ENCODE data around the gene CFP.
"Not testable (repeated sequence)": the region's sequence is repeated elsewhere in the genome, so short reads cannot be mapped to it uniquely, and the experiment has no call there.

The CFP gene

DNA sequence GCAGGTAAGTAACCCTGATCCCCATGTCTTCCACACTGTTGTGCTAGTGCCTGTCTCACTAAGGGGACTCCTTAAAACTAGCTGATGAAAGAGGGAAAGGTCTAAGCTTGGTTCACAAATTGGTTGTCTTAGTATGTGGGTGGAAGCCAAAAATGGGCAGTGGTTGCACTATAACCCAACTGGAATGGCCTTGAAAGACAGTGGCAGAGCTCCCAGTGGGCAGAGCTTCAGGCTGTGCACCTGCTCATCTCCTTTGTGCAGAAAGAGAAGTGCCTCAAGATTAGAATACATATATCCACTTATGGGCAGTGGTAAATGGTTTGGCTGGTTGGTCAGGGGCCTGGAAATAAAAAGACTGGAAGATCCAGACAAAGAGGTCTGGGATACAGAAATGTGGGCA is 17.3 kb downstream of the CFP start:
- no peak for DNase-seq (ENCODE audit: low read depth in 1 of 2, low spot score in 1 of 2)
- TF ChIP-seq JUND (IDR thresholded peaks at IDR 0.05; ENCODE audit: low read depth): no peak
- in situ Hi-C loops (cut with HindIII; ENCODE audit: low pct_unique_long_range_greater_than_20kb, low sequenced_read_pairs): no loop called here

DNA sequence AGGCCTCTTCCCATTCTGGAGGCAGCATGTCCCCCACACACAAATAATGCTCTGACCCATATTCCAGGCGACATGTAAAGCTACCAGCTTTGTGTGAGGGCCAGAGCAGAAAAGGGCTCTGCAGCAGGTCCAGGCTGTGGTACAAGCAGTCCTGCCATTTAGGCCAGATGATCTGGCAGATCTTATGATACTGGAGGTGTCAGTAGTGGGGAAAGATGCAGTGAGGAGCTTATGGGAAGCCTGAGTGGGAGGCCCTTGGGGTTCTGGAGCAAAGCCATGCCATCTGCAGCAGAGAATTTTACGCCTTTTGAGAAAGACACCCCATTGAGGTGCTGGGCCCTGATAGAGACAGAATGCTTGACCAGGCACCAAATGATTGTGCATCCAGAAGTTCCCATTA is 17.8 kb downstream of the CFP start:
- in situ Hi-C loops (cut with HindIII; ENCODE audit: low pct_unique_long_range_greater_than_20kb, low sequenced_read_pairs): no loop called here
- no peak for DNase-seq (ENCODE audit: low read depth in 1 of 2, low spot score in 1 of 2)
- no peak for TF ChIP-seq JUND (IDR thresholded peaks at IDR 0.05; ENCODE audit: low read depth)

DNA sequence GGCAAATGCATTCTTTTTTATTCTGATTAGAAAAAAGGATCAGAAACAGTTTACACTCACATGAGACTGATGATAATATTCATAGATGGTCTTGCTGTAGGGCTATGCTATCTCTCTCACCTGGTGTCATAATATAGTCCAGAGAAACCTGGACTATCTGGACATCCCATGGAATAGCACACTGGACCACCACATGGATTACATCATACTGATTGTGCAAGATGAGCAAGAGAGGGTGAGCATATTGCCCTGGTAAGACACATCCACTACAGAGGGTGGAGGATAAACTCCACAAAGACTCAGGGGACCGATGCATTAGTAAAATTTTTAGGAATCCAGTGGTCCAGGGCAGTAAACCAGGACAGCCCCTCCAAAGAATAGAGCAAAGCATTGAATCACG is 18.2 kb downstream of the CFP start:
- TF ChIP-seq JUND (IDR thresholded peaks at IDR 0.05; ENCODE audit: low read depth): no peak
- no peak for DNase-seq (ENCODE audit: low read depth in 1 of 2, low spot score in 1 of 2)
- in situ Hi-C loops (cut with HindIII; ENCODE audit: low pct_unique_long_range_greater_than_20kb, low sequenced_read_pairs): no loop called here

DNA sequence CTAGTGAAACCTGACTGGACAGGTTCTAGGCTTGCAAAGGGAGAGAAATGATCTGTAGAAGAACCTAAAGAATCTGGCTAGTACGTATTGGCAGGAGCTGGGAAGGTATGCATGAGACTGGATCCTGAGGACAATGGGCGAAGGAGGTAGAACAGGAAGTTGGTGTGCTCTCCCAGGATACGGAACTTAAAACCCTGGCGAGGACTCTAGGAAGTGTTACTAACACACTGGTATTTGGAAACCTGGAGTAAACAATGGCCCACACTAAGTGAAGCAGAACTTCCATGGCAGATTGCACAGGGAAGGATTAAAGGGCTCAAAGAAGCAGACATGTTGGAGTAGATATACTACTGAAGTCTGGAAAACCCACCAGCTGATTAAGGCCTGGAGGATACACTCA is 19.2 kb downstream of the CFP start:
- no peak for TF ChIP-seq JUND (IDR thresholded peaks at IDR 0.05; ENCODE audit: low read depth)
- in situ Hi-C loops (cut with HindIII; ENCODE audit: low pct_unique_long_range_greater_than_20kb, low sequenced_read_pairs): no loop called here
- no peak for DNase-seq (ENCODE audit: low read depth in 1 of 2, low spot score in 1 of 2)

DNA sequence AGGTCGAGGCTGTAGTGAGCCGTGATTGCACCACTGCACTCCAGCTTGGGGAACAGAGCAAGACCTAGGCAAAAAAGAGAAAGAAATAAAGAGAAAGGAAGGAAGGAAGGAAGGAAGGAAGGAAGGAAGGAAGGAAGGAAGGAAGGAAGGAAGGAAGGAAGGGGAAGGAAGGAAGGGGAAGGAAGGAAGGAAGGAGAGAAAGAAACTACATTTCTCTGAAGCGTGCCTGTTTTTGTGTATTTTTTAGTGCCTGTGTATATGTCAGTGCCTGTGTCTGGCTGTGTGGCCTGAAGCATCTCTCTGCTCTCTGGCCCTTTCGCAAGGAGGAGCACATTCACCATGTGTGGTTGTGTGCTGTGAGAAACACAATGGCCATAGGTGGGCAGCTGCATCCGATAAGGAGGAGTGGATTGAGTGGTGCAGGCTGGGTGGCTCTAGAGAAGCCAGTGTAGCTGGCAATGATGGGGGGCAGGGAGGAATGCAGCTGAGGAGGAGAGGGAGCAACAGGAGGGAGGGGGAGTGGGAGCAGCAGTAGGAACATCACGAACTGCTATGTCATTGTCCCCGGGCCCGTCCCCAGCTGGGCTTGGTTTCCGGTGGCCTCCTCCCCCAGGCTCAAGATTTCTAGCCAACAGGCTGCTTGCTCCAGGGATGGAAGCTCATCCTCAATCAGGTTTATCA is 21.5 kb downstream of the CFP start:
- in situ Hi-C loops (cut with HindIII; ENCODE audit: low pct_unique_long_range_greater_than_20kb, low sequenced_read_pairs): no loop called here
- no peak for TF ChIP-seq JUND (IDR thresholded peaks at IDR 0.05; ENCODE audit: low read depth)
- no peak for DNase-seq (ENCODE audit: low read depth in 1 of 2, low spot score in 1 of 2)

DNA sequence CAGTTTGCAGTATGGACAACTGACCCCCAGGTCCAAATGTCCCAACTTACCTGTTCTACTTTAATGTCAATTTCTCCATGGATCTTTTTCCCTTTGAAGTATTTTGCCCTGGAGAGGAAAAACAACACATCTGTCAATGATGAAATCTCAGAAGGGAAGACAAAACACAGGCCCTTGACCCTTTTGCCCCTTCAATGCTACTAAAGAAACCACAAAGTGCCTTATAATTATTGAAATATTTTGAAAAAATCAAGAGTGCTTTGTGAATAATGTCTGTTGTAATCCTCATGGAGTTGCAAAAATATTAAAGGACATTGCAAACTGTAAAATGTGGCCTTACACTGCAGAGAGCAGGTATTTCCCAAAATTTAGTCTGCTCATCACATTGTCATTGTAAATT is 22.6 kb downstream of the CFP start:
- DNase-seq (ENCODE audit: low read depth in 1 of 2, low spot score in 1 of 2): no peak
- in situ Hi-C loops (cut with HindIII; ENCODE audit: low pct_unique_long_range_greater_than_20kb, low sequenced_read_pairs): no loop called here
- no peak for TF ChIP-seq JUND (IDR thresholded peaks at IDR 0.05; ENCODE audit: low read depth)

DNA sequence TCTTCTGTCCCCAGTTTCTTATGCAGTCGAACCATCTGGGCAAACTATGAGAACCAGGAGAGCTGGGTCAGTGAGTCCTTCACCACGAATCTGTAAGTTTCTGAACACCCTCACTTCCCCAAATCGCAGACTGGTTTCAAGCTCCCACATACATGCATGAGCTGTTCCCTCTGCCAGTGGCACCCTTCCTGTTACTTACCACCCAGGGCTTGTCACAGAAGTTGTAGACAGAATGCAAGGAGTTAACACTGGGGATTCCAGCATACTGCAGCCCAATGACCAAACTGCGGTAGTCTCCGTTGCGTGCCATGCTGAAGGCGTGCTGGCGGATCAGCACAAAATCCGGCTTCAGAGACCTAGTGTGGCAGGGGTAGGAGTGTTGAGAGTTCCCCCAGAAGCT is 24.7 kb downstream of the CFP start:
- DNase-seq (ENCODE audit: low read depth in 1 of 2, low spot score in 1 of 2): no peak
- in situ Hi-C loops (cut with HindIII; ENCODE audit: low pct_unique_long_range_greater_than_20kb, low sequenced_read_pairs): no loop called here
- TF ChIP-seq JUND (IDR thresholded peaks at IDR 0.05; ENCODE audit: low read depth): no peak

DNA sequence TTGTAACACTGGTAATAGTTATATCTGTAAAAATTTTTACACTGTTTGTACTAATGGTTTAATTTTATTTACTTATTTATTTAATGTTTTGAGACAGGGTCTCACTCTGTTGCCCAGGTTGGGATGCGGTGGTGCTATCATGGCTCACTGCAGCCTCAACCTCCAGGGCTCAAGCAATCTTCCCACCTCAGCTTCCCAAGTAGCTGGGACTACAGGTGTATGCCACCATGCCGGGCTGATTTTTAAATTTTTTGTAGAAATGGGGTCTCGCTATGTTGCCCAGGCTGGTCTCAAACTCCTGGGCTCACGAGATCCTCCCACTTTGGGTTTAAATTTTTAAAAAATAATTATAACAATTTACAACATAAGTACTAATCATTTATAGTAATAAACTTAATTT is 26.6 kb downstream of the CFP start:
- DNase-seq (ENCODE audit: low read depth in 1 of 2, low spot score in 1 of 2); in situ Hi-C loops (cut with HindIII; ENCODE audit: low pct_unique_long_range_greater_than_20kb, low sequenced_read_pairs): not testable (repeated sequence)

DNA sequence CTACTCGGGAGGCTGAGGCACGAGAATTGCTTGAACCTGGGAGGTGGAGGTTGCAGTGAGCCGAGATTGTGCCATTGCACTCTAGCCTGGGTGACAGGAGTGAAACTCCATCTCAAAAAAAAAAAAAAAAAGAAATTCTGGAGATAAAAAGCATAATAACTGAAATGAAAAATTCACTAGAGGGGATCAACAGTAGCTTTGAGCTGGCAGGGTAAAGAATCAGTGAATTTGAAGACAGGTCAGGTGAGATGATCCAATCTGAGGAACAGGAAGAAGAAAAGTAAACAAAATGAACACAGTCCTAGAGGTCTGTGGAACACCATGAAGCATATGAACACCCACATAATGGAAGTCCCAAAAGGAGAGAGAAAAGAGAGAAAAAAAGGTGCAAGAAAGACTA is 32.5 kb downstream of the CFP start:
- in situ Hi-C loops (cut with HindIII; ENCODE audit: low pct_unique_long_range_greater_than_20kb, low sequenced_read_pairs): no loop called here
- no peak for TF ChIP-seq JUND (IDR thresholded peaks at IDR 0.05; ENCODE audit: low read depth)
- no peak for DNase-seq (ENCODE audit: low read depth in 1 of 2, low spot score in 1 of 2)

DNA sequence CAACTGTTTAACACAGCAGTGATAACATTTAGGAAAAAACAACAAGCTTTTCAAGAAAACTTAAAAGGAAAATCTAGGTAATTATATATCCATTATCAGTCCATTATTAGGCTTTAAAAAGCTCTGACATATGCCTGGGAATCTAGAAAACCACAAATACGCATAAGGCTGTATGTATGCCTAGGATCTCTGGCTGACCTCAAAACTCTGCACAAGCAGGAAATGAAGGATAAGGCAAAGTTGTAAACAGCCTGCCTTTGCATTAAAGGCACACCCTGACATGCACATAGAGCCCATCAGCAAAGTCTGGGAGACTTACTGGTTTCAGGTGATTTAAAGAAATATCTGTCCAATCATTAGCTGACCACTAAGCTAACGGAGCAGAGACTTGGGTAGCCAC is 33.5 kb downstream of the CFP start:
- in situ Hi-C loops (cut with HindIII; ENCODE audit: low pct_unique_long_range_greater_than_20kb, low sequenced_read_pairs): no loop called here
- DNase-seq (ENCODE audit: low read depth in 1 of 2, low spot score in 1 of 2): no peak
- no peak for TF ChIP-seq JUND (IDR thresholded peaks at IDR 0.05; ENCODE audit: low read depth)

DNA sequence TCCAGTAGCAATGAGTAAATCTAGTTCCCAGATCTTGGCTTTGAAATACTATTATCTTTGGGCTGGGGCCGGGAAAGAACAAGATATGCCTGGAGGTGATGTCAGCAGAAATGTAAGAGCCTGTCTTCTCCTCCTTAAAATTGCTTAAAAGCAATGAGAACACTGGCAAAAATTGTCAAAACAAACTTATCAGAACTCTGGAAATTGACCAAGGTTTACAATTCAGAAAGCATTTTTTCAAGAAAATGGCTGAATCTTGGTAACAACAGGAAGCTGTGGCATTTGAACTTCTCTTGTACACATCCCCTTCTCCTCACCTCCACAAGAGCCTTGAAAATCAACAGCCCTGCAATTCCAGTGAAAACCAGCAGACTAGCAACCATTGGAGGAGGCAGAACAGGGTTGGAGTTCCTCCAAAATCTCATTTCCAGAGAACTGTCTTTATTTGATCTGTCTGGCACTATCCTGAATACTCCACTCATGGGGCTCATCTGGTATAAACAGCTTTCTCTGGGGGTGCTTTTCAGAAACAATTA is 33.9 kb downstream of the CFP start:
- in situ Hi-C loops (cut with HindIII; ENCODE audit: low pct_unique_long_range_greater_than_20kb, low sequenced_read_pairs): no loop called here
- no peak for TF ChIP-seq JUND (IDR thresholded peaks at IDR 0.05; ENCODE audit: low read depth)
- DNase-seq (ENCODE audit: low read depth in 1 of 2, low spot score in 1 of 2): no peak

DNA sequence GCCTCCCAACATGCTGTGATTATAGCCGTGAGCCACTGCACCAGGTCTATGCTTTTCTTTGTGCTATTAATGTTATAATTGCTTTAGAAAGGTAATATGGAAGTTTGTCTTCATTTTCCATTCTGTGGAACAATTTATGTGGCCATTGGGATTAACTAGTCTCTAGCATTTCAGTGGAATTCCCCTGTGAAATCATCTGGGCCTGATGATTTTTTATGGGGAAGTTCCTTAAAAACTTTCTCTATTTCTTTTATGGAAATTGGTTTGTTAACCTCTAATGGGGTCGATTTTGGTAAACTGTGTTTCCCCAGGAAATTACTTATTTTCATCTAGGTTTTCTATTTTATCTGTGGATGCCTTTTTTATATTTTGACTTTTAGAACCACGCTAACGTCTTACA is 36.2 kb downstream of the CFP start:
- in situ Hi-C loops (cut with HindIII; ENCODE audit: low pct_unique_long_range_greater_than_20kb, low sequenced_read_pairs): no loop called here
- DNase-seq (ENCODE audit: low read depth in 1 of 2, low spot score in 1 of 2): no peak
- TF ChIP-seq JUND (IDR thresholded peaks at IDR 0.05; ENCODE audit: low read depth): no peak

DNA sequence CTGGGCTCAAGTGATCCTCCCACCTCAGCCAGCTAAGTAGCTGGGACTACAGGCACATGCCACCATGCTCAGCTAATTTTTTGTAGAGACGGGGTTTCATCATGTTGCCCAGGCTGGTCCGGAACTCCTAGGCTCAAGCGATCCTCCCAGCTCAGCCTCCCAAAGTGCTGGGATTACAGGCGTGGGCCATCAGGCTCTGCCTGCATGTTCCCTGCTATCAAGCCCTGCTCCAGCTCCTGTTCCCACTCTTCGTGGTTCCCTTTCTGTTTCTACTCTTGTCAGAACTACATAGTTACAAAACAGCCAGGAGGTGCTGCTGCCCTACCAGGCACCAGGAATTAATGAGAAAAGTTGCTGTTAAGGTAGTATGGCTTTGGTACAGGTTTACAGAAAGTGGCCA is 38.7 kb downstream of the CFP start:
- DNase-seq (ENCODE audit: low read depth in 1 of 2, low spot score in 1 of 2): no peak
- TF ChIP-seq JUND (IDR thresholded peaks at IDR 0.05; ENCODE audit: low read depth): no peak
- in situ Hi-C loops (cut with HindIII; ENCODE audit: low pct_unique_long_range_greater_than_20kb, low sequenced_read_pairs): no loop called here

All from T47D (cell line).